G401.6 (cell line): ENCODE results near the gene ANAPC16.
"Not testable (repeated sequence)": the region's sequence is repeated elsewhere in the genome, so short reads cannot be mapped to it uniquely, and the experiment has no call there.

Experiments
- FAIRE-seq: peaks from 2 replicates; lab custom pipeline; 2012; peaks lifted over from hg19 to GRCh38; lab: Jason Lieb, UNC

Gene ANAPC16

DNA sequence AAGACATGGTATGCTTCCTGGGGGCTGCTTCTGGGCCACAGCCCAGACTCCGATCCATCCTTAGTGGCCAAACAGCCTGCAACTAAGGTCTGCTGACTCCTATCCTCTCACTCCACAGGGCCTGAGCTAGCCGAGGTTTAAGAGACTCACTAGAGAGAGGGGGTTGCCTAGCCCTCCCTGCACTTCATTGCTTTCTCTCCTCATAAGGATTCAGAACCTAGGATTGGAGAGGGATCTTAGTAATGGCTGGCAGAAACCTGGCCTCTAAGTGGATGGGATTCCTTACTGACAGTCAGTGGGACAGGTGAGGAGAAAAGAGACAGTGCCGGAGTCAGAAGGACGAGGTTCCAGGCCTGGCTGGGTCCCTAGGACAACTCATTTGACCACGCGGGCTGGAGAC lies 49.7 kb downstream of the ANAPC16 start:
- no peak for FAIRE-seq

DNA sequence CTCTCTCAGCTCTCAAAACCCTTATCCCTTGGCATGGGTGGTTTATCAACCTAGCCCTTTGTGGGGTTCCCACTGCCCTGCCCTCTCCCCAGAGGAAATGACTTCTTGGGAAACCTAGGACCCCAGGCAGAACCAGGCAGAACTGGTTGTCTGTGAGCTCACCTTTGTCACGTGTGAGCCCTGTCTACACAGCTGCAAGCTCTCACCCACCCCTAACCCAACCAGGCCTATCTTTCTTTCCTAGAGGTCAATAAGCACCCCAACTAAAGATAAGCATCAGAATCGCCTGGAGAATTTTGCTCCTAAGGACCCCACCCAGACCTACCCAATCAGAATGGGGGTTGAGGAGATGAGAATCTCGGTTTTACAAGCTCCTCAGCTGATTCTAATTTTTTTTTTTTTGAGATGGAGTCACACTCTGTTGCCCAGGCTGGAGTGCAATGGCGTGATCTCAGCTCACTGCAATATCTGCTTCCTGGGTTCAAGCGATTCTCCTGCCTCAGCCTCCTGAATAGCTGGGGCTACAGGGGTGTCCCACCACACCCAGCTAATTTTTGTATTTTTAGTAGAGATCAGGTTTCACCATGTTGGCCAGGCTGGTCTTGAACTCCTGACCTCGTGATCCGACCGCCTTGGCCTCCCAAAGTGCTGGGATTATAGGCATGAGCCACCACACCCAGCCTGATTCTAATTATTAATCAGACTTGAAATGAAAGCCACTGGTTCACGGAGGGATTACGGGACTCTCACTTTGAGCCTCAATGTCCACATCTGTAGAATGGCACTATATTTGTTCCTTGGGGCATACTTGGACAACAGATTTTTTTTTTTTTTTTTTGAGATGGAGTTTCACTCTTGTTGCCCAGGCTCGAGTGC lies 50.4 kb downstream of the ANAPC16 start:
- FAIRE-seq = no peak

DNA sequence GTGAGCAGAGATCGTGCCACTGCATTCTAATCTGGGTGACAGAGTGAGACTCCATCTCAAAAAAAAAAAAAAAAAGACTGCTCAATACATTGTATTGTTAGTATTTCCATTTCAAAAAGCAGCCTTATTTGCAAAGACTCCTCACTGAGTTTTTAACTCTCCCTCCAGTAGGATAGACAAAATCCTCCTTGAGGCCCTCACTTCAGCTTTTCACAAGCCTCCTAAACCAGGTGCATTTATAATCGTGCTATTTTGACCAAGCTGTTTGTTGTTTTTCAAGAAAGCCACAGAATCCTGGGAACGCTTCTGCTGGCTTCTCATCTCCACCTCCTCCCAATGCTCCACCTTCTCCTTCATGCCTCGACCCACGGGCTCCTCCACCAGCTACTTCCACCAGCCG lies 51.6 kb downstream of the ANAPC16 start:
- FAIRE-seq = no peak

DNA sequence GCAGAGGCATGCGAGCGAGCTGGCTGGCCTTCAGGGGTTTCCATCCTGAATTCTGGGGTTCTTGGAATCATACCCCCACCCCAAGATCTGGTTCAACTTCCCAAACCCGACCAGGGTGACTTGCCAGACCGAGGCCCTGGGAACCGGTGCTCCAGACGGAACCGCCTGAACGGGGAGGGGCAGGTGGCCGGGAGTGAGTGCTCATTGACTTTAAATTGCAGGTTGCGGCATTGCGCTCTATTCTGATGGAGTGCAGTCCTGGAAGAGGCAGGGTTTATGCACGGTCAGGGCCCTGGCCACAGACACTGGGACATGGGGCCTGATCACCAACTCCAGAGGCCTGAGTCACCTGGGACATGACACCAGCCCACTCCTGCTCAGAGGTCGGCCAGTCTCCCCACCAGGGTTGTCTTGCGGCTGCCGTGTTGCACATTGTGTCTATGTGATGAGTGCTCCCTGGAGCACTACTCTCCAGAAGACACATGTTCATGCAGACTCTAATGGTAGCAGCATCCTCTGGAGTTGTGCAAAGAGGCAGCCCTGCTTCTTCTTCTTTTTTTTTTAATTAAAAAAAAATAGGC lies 52.1 kb downstream of the ANAPC16 start:
- FAIRE-seq = no peak

DNA sequence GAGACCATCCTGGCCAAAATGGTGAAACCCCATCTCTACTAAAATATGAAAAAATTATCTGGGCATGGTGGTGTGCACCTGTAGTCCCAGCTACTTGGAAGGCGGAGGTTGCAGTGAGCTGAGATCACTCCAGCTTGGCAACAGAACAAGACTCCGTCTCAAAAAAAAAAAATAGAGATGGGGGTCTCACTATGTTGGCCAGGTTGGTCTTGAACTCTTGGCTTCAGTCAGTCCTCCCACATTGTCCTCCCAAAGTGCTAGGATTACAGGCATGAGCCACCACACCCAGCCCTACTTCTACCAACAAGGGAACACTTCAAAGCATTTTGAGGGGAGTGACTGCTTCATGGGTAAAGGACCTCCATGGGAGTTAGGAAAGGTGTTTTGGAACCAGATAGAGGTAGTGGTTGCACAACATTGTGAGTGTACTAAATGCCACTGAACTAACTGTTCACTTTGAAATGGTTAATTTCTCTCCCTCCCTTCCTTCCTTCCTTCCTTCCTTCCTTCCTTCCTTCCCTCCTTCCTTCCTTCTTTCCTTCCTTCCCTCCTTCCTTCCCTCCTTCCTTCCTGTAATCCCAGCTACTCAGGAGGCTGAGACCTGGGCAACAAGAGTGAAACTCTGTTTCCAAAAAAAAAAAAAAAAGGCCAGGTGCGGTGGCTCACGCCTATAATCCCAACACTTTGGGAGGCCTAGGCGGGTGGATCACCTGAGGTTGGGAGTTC lies 52.8 kb downstream of the ANAPC16 start:
- not testable (repeated sequence) for FAIRE-seq

DNA sequence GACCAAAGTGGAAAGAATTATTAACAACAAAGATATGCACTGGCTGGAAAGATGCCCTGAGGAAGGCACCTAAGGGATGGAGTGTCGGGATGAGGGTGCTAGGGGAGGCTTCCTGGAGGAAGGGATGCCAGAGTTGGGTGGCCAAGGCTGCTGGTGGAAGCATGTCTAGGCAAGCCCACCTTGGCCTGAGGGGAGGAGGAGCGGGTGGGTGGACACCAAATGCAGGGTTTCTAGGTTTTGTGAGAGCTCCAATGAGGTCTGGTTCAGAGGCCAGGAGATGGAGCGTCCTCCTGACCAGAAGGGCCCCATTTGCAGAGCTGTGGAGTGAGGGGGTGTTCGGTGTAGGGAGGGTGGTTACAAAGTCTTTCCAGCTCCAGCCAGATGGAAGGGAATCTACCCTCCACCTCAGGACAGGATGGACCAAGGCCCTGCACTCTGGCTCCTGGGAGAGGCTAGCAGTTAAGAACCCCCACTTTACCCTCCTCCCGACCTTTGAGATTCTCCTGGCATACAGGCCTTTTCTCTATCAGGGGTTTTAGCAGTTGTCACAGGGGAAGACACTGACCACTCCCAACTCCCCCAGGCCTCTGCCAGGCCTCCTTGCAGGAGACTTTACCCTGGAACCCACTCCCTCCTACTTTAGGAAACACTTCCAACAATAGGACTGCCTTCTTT lies 54.9 kb downstream of the ANAPC16 start:
- FAIRE-seq = no peak

DNA sequence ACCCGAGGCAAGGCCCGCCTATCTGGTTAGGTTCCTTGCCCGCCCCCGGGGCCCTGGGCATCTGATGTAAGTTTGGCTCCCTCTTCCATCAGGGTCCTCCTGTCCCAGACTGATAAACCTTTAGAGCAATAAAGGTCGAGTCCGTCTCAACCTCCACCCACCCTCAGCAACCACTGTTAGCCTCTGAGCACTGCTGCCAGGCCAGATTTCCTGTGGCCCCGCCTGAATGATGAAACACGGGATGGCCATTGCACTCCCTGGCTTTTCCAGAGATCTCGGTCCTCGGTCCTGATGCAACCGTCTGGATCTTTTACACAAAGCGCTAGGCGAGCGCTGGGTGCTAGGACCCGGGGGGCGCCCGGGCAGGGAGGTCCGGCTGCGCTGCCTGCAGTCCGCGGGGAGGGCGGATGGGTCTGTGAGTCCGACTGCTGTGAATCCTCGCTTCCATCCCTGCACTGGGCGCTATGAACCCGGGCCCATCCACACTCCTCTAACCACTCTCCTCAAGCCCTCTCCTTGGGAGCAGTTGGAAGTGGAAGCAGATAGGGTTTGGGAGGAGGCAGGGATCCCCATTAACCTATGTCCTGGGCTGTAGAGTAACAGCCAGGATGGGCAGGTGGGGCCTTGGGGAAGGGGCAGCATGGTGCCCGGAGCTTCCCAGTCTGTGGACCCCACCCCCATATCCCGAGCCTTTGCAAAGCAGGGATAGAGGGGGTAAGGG lies 57.0 kb downstream of the ANAPC16 start:
- no peak for FAIRE-seq

DNA sequence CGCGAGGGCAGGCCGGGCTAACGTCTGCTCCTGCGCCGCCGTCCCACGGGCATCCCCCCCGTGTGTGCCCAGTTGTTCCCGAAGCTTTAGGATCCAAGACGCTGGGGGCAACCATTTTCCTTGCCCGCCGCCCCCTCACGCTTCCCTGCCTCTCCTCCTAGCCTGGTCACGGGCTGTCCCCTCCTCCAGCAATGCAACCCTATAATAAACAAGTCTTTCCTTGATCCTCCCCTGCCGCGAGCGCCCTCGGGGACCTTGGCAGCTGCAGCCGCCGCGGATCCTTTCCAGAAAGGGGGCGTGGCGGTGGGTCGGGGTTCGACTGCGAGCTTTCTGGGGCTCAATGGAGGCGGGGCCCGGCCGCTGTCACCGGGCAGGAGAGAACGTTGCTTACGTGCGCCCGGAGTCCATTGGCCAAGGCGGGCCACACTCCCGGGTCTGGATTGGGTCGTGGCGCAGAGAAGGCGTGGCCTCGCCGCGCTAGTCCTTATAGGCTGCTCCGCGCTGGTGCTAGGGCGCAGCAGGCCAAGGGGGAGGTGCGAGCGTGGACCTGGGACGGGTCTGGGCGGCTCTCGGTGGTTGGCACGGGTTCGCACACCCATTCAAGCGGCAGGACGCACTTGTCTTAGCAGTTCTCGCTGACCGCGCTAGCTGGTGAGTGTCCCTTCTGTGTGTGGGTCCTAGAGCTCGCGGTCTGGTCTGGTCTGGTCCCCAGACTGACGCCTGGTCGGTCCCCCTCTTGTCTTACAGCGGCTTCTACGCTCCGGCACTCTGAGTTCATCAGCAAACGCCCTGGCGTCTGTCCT lies 57.8 kb downstream of the ANAPC16 start, which contains the start of gene DDIT4:
TSS of gene DDIT4 (plus strand) at position 515 of the 803 bp plus-strand sequence. CDS start 293 bp downstream, outside the sequence.
- FAIRE-seq = peak; percentile 96

DNA sequence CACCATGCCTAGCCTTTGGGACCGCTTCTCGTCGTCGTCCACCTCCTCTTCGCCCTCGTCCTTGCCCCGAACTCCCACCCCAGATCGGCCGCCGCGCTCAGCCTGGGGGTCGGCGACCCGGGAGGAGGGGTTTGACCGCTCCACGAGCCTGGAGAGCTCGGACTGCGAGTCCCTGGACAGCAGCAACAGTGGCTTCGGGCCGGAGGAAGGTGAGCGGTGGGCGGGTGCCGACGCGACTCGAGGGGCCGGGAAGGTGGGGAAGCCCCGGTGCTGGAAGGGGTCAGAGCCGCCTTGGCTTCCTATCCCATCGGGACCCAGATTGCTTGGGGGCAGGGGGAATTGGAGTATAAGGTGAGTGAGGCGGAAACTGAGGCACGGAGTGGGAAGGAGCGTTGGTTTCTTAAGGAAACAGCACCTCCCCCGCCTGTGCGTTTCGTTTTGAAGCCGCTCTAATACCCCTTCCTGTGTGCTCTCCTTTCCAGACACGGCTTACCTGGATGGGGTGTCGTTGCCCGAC lies 58.5 kb downstream of the ANAPC16 start:
- FAIRE-seq = no peak

DNA sequence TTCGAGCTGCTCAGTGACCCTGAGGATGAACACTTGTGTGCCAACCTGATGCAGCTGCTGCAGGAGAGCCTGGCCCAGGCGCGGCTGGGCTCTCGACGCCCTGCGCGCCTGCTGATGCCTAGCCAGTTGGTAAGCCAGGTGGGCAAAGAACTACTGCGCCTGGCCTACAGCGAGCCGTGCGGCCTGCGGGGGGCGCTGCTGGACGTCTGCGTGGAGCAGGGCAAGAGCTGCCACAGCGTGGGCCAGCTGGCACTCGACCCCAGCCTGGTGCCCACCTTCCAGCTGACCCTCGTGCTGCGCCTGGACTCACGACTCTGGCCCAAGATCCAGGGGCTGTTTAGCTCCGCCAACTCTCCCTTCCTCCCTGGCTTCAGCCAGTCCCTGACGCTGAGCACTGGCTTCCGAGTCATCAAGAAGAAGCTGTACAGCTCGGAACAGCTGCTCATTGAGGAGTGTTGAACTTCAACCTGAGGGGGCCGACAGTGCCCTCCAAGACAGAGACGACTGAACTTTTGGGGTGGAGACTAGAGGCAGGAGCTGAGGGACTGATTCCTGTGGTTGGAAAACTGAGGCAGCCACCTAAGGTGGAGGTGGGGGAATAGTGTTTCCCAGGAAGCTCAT lies 59.0 kb downstream of the ANAPC16 start:
- FAIRE-seq = no peak

DNA sequence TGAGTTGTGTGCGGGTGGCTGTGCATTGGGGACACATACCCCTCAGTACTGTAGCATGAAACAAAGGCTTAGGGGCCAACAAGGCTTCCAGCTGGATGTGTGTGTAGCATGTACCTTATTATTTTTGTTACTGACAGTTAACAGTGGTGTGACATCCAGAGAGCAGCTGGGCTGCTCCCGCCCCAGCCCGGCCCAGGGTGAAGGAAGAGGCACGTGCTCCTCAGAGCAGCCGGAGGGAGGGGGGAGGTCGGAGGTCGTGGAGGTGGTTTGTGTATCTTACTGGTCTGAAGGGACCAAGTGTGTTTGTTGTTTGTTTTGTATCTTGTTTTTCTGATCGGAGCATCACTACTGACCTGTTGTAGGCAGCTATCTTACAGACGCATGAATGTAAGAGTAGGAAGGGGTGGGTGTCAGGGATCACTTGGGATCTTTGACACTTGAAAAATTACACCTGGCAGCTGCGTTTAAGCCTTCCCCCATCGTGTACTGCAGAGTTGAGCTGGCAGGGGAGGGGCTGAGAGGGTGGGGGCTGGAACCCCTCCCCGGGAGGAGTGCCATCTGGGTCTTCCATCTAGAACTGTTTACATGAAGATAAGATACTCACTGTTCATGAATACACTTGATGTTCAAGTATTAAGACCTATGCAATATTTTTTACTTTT lies 59.7 kb downstream of the ANAPC16 start:
- no peak for FAIRE-seq

DNA sequence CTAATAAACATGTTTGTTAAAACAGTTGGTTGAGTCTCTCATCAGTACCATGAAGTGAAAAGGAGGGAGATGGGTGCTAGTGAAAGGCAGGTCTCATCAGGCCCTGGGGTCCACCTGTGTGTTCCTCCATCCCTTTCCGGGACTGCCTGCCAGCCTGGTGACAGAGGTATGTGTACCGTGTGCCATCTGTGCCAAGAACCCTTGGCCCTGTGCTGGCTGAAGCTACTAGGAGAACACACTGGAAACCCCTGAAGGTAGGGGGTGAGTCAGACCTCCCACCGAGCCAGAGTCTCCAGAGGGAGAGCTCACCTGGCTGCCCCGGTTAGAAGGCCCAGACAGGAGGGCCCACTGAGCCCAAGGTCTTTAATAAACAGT lies 60.2 kb downstream of the ANAPC16 start:
- no peak for FAIRE-seq

DNA sequence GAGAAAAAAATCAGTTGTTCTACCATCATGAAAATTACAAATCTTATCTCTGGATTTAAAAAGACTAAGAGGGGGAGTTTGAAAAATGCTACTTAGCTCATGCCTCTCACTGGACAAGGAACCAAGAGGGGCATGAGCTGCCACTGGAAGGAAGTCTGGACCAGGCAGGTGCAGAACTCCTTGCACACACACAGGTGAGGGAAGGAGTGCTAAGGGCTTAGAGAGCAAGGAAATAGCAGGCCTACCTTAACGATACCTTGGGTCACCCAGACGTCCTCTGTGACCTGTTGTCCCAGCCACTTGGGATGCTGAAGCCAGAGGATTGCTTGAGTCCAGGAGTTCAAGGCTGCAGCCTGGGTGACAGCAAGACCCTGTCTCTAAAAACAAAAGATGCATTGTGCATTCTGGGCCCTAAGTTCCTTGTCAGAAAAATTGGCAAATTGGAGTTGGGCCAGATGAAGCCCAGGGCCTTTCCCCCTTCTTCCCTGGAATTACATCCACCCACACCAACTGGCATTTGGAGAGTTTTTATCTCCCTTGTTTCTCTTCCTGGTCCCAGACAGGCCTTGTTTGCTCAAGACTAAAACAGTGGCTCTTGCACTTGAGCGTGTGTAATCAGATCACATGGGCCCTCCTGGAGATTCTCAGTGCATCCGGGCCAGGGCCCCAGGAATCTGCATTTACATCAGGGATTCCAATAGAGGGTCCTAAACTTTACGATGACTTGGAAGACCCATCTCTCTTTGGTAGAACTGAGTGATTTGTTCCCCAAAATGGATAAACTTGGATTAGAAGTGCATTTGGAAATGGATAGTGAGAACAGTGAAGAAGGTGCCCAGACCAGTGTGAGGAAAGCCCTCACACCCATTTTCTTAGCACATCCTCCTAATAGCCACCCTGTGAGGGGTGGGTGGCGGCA lies 60.9 kb downstream of the ANAPC16 start:
- FAIRE-seq = no peak

DNA sequence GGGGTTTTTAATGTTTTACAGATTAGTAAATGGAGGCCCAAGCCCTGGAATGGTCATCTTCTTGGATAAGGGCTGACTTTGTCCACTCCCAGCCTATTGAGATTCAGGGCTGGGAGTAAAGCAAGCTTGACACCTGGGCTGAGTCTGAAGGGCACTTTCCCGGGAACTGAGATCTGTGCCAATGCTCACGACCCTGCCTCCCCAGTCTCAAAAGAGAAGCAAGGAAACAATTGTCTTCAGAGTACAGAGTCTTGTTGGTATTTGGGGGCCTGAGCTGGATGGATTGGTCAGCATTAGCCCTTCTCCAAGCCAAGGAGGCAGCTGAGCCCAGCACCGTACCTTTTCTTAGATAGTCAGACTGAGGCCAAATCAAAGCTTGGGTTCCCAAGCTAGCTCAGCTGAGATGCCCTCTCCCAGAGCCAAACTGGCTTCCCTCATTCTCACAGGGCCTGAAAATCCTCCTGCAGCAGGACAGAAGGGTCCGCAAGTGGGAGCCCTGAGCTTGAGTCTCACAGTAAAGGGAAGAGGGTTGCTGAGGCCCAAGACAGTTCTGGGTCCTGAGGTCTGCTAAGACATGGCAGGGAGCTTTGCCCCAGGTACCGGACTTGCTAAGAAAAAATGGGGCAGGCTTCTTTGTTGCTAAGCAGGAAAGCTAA lies 61.7 kb downstream of the ANAPC16 start:
- FAIRE-seq = no peak

DNA sequence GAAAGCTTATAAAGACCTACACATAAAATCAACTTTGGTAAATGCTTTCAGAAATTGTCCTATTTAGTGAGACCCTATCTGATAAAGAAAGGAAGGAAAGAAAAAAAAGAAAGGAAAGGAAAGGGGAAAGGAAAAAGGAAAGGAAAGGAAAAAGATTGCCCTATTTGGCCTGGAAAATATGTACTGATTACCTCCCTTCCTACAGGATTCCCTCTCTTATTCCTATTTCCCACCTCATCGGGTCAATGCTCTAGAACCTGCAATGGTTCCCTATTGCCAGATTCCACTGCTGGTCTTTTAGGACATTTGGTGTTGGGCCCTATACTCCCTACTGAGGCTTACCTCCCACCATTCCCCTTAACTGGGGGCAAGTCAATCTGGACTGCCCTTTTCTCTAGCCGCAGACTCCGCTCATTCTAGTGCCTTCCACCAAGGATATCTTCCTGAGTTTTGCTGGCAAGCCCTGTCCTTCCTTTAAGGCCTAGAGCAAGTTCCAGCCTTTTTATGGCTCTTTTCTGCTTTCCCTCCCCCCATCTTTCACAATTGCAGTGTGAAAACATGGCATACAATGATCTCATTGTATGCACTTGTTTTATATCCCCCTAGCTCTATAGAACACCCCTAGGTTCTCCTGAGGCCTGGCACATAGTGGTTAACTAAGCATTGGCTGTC lies 62.3 kb downstream of the ANAPC16 start:
- no peak for FAIRE-seq

DNA sequence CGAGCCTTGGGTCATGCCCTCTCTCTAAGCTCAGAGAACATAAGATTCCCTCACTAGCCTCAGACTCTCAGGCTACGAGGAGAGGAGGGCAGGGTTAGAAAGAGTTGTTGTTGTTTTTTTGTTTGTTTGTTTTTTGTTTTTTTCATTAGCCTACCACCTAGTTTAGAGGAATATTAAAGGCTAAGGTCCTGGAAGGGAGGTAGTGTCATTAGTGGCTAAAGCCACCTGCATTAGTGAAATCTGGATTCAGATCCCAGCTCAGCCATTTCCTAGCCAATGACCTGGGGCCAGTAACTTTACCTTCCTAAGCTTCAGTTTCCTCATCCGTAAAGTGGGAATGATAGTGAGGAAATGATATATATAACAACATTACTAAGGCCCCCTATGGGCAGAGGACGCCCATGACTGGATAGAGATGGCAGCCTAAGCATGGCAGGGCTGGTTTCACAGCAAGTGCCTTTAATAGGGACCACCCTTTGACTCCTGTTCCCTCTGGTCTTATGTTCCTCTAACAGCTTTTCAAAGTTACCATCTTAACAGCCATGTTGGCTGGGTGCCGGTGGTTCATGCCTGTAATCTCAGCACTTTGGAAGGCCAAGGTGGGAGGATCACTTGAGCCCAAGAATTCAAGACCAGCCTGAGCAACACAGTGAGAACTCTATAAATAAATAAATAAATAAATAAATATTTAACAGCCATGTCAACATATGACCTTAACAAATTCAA lies 63.0 kb downstream of the ANAPC16 start:
- FAIRE-seq = no peak

DNA sequence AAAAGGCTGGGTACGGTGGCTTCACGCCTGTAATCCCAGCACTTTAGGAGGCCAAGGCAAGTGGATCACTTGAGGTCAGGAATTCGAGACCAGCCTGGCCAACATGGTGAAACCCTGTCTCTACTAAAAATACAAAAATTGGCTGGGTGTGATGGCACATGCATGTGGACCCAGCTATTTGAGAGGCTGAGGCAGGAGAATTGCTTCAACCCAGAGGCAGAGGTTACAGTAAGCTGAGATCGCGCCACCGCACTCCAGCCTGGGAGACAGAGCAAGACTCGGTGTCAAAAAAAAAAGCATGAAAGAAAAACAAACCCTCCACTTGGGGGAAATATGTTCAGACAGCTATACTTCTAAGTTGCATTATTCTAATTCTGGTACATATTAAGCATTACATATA lies 63.8 kb downstream of the ANAPC16 start:
- FAIRE-seq = not testable (repeated sequence)
